Spleen (tissue), 7 donors: ENCODE data around the gene CNEP1R1.

Source experiments
- POLR2A ChIP-seq, 3 donors: fragments of 450-650 bp; IDR thresholded peaks; one replicate each; pipeline ENCODE4 v1.5.1; 2017; ENCODE audit warnings: antibody characterized with exemption in 3 of 3, mild to moderate bottlenecking in 1 of 3
- POLR2AphosphoS5 ChIP-seq, 3 donors: sonication (generic); formaldehyde crosslinking; IDR thresholded peaks; one replicate each; pipeline ENCODE4 v1.5.1; 2017; ENCODE audit warnings: antibody characterized with exemption in 3 of 3
- TF ChIP-seq, protein P1 (sequence below), 11 experiments: fragments of 200-600 bp in 7 of 11; fragments of 450-650 bp in 4 of 11; sonication (generic) in 4 of 11; IDR thresholded peaks in 8 of 11; conservative IDR thresholded peaks in 3 of 11; 1 replicate in 7 of 11; 2 replicates in 4 of 11; pipeline versions ENCODE4 v1.4.0 to v1.8.0; 2016 to 2021; ENCODE audit warnings: antibody characterized with exemption in 11 of 11, inconsistent platforms in 4 of 11, mild to moderate bottlenecking in 1 of 11
- donor health status: DM: no; HTN: no; CAD: no; lungs with moderate emphysema.
- donor health status: DM: no; HTN: no; CAD: no.
- donor health status: DM: no; HTN: no; CAD: no.

DNA sequence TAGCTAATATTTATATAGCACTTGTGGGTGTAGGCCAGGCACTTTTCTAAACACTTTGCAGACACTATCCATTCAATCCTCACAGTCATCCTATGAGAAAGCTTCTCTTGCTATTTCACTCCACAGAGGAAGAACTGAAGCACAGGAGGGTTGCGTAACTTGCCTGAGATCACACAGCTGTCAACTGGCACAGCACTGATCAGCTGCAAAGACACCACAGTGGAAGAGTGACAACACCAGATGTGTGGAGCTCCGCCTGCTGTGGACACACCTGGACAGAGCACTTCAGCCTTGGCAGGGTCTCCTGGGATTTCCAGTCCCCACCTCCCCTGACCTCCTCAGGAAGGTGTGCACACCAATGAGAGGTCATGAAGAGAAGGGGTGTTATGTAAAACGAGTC is 13.3 kb upstream of the CNEP1R1 start:
- TF ChIP-seq POLR2A (IDR thresholded peaks at IDR 0.05) (no peak), POLR2AphosphoS5 (IDR thresholded peaks at IDR 0.05) (no peak)
- TF ChIP-seq, protein P1, sequence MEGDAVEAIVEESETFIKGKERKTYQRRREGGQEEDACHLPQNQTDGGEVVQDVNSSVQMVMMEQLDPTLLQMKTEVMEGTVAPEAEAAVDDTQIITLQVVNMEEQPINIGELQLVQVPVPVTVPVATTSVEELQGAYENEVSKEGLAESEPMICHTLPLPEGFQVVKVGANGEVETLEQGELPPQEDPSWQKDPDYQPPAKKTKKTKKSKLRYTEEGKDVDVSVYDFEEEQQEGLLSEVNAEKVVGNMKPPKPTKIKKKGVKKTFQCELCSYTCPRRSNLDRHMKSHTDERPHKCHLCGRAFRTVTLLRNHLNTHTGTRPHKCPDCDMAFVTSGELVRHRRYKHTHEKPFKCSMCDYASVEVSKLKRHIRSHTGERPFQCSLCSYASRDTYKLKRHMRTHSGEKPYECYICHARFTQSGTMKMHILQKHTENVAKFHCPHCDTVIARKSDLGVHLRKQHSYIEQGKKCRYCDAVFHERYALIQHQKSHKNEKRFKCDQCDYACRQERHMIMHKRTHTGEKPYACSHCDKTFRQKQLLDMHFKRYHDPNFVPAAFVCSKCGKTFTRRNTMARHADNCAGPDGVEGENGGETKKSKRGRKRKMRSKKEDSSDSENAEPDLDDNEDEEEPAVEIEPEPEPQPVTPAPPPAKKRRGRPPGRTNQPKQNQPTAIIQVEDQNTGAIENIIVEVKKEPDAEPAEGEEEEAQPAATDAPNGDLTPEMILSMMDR (IDR thresholded peaks at IDR 0.05 in 8 of 11, conservative IDR thresholded peaks at IDR 0.05 in 3 of 11): no peak
